Measurements from ENCODE around the gene PLEKHH2.

- TF ChIP-seq CTCF (IDR thresholded peaks at IDR 0.05): no peak
- TF ChIP-seq POLR2AphosphoS5 (IDR thresholded peaks at IDR 0.05; ENCODE audit: insufficient read depth in 1 of 2, low read depth in 1 of 2): no peak
Measured at GRCh38 chr2:43653506-43653905, 16.4 kb downstream of the PLEKHH2 start.
